ENCODE results near the gene SMIM33.

DNA sequence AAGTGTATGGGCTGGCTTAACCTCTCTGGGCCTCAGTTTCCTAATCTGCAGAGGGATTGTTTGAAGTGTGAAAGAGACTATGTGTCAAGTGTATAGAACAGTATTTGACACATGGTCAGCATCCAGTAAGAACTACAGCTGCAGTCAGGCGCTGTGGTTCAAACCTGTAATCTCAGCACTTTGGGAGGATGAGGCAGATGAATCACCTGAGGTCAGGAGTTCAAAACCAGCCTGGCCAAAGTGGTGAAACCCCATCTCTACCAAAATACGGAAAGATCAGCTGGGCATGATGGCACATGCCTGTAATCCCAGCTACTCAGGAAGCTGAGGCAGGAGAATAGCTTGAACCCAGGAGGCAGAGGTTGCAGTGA, 43.7 kb downstream of the SMIM33 start:
- TF ChIP-seq, protein P1, sequence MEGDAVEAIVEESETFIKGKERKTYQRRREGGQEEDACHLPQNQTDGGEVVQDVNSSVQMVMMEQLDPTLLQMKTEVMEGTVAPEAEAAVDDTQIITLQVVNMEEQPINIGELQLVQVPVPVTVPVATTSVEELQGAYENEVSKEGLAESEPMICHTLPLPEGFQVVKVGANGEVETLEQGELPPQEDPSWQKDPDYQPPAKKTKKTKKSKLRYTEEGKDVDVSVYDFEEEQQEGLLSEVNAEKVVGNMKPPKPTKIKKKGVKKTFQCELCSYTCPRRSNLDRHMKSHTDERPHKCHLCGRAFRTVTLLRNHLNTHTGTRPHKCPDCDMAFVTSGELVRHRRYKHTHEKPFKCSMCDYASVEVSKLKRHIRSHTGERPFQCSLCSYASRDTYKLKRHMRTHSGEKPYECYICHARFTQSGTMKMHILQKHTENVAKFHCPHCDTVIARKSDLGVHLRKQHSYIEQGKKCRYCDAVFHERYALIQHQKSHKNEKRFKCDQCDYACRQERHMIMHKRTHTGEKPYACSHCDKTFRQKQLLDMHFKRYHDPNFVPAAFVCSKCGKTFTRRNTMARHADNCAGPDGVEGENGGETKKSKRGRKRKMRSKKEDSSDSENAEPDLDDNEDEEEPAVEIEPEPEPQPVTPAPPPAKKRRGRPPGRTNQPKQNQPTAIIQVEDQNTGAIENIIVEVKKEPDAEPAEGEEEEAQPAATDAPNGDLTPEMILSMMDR (IDR thresholded peaks at IDR 0.05), result no peak
- TF ChIP-seq POLR2A (IDR thresholded peaks at IDR 0.05), result no peak
